ENCODE data around the gene RPTOR.

DNA sequence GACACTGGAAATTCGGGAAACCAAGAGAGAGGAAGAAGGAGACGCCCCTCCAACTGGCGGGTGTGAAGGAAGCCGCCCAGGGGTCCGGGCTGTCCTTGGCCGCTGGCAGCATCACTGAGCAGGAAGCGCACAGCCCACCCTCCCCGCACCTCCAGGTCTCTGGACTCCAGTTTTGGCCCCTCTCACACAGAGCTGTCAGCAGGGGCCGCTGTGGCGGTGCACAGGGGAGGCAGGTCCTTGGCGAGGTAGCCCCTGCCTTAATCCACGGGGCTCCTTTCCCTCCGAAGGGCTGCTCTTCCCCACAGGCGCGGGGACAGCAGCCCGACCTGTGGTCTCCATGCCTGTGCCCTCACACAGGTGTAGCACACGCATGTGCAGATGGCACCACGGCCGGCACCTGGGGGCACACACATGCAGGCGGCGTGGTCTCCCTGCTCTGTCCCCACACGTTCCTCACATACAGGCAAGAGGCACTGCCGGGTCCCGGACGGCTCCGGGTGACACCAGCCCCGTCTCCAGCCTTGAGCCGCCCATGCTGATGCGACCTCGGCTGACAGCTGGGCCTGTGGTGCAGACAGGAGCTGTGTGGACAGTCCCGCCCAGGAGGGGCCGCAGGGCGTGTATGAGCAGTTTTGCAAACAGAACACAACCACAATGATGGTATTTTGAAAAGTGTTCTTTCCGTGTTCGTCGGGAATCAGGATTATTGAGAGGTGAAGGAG is 420.4 kb downstream of the RPTOR start:
- TF ChIP-seq, protein P1, sequence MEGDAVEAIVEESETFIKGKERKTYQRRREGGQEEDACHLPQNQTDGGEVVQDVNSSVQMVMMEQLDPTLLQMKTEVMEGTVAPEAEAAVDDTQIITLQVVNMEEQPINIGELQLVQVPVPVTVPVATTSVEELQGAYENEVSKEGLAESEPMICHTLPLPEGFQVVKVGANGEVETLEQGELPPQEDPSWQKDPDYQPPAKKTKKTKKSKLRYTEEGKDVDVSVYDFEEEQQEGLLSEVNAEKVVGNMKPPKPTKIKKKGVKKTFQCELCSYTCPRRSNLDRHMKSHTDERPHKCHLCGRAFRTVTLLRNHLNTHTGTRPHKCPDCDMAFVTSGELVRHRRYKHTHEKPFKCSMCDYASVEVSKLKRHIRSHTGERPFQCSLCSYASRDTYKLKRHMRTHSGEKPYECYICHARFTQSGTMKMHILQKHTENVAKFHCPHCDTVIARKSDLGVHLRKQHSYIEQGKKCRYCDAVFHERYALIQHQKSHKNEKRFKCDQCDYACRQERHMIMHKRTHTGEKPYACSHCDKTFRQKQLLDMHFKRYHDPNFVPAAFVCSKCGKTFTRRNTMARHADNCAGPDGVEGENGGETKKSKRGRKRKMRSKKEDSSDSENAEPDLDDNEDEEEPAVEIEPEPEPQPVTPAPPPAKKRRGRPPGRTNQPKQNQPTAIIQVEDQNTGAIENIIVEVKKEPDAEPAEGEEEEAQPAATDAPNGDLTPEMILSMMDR (IDR thresholded peaks at IDR 0.05): no peak
- TF ChIP-seq POLR2A (IDR thresholded peaks at IDR 0.05; ENCODE audit: low read depth): no peak

Data from esophagus muscularis mucosa (tissue), 3 donors.